Breast epithelium (tissue), 4 donors: ENCODE data around the gene DMRT1. TPM values are rescaled to one million over a fixed set of nuclear protein-coding genes. Genes with fewer than 3 reads are reported as not detected.
"Not testable (repeated sequence)": the region's sequence is repeated elsewhere in the genome, so short reads cannot be mapped to it uniquely, and the experiment has no call there.

Source experiments
- DNase-seq, 2 donors: peaks; one replicate each; pipeline ENCODE4 v3.0.0-alpha.2; 2019; ENCODE audit warnings: low spot score in 2 of 2
- H3K27ac ChIP-seq, 2 donors: fragments of 200-600 bp; sonication (generic) in 1 of 2; one replicate each; pipeline ENCODE4 v1.5.1; 2016 to 2019; ENCODE audit warnings: mild to moderate bottlenecking in 1 of 2
- H3K27me3 ChIP-seq, 2 donors: fragments of 200-600 bp; sonication (generic) in 1 of 2; one replicate each; pipeline versions ENCODE4 v1.5.1 to v1.6.0; 2017 to 2019; ENCODE audit warnings: control low read depth in 1 of 2, mild to moderate bottlenecking in 1 of 2
- H3K36me3 ChIP-seq: fragments of 200-600 bp; one replicate; pipeline ENCODE4 v1.5.1; 2019
- H3K4me1 ChIP-seq, 2 donors: fragments of 200-600 bp; sonication (generic); one replicate each; pipeline ENCODE4 v1.5.1; 2016 to 2019; ENCODE audit warnings: control low read depth in 1 of 2
- H3K4me3 ChIP-seq, 3 donors: fragments of 200-600 bp; sonication (generic); 1 replicate in 2 of 3; 2 replicates in 1 of 3; pipeline ENCODE4 v1.5.1; 2016 to 2019; ENCODE audit warnings: mild to moderate bottlenecking in 3 of 3, moderate library complexity in 2 of 3
- H3K9me3 ChIP-seq, 2 donors: fragments of 200-600 bp; sonication (generic) in 1 of 2; one replicate each; pipeline ENCODE4 v1.5.1; 2016 to 2019; ENCODE audit warnings: control low read depth in 1 of 2
- POLR2A ChIP-seq: fragments of 450-650 bp; IDR thresholded peaks from one replicate; pipeline ENCODE4 v1.6.1; 2016; ENCODE audit warnings: antibody characterized with exemption, mild to moderate bottlenecking, moderate library complexity
- POLR2AphosphoS5 ChIP-seq, 3 donors: sonication (generic); formaldehyde crosslinking; IDR thresholded peaks; one replicate each; pipeline ENCODE4 v1.6.1; 2017; ENCODE audit warnings: antibody characterized with exemption in 3 of 3
- intact Hi-C: fragments of 100-400 bp; cut with DNase I; formaldehyde crosslinking; loops from one replicate; pipeline ENCODE4 v1.15.1; 2023; ENCODE audit warnings: low total_unique reads
- total RNA-seq, 3 donors: library from RNA; depleted of rRNA; stranded (reverse); fragments of >200 nt; gene quantifications; one replicate each; pipeline ENCODE4 v1.1.0, GENCODE V29; 2016
- TF ChIP-seq, protein P1 (sequence below), 3 donors: fragments of 450-650 bp; IDR thresholded peaks; one replicate each; pipeline ENCODE4 v1.5.1; 2016 to 2017; ENCODE audit warnings: antibody characterized with exemption in 3 of 3, mild to moderate bottlenecking in 3 of 3, moderate library complexity in 3 of 3

DMRT1 gene
- total RNA-seq, 3 donors from 2014 or later = not detected

DNA sequence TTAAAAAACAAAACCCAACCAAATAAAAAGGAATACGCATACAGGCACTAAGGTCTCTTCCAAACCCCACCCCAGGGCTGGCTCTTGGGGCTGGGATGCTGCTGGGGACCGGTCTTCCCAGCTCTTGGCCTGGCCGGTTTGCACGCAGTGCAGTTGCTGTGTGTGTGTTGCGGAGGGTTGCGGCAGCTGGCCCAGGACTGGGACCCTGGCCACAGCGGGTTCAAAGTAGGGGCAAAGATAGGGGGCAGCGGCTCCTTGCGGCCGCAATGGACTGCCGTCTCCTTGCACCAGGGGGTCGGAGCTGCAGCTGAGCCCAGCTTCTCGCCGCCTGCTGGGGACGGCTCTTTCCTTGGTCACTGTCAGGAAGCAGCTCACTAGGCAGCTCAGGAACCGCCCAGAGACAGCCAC, 140.0 kb downstream of the DMRT1 start:
- no peaks in the 10 kb centered on the region for H3K9me3 ChIP-seq
- H3K4me1 ChIP-seq = peaks cover 0 to 5% of the 10 kb centered on the region in 2 donors
- H3K27ac ChIP-seq = peak overlapping the region in 1 of 2 donors; percentile 63
- no peaks in the 10 kb centered on the region for H3K36me3 ChIP-seq
- H3K27me3 ChIP-seq = peaks cover 5 to 81% of the 10 kb centered on the region in 2 donors
- DNase-seq = no peak
- intact Hi-C loops = no loop called here
- H3K4me3 ChIP-seq = no peak overlapping the region
- TF ChIP-seq POLR2AphosphoS5 (IDR thresholded peaks at IDR 0.05) (no peak), POLR2A (no peak)
- TF ChIP-seq, protein P1, sequence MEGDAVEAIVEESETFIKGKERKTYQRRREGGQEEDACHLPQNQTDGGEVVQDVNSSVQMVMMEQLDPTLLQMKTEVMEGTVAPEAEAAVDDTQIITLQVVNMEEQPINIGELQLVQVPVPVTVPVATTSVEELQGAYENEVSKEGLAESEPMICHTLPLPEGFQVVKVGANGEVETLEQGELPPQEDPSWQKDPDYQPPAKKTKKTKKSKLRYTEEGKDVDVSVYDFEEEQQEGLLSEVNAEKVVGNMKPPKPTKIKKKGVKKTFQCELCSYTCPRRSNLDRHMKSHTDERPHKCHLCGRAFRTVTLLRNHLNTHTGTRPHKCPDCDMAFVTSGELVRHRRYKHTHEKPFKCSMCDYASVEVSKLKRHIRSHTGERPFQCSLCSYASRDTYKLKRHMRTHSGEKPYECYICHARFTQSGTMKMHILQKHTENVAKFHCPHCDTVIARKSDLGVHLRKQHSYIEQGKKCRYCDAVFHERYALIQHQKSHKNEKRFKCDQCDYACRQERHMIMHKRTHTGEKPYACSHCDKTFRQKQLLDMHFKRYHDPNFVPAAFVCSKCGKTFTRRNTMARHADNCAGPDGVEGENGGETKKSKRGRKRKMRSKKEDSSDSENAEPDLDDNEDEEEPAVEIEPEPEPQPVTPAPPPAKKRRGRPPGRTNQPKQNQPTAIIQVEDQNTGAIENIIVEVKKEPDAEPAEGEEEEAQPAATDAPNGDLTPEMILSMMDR (IDR thresholded peaks at IDR 0.05) = no peak

DNA sequence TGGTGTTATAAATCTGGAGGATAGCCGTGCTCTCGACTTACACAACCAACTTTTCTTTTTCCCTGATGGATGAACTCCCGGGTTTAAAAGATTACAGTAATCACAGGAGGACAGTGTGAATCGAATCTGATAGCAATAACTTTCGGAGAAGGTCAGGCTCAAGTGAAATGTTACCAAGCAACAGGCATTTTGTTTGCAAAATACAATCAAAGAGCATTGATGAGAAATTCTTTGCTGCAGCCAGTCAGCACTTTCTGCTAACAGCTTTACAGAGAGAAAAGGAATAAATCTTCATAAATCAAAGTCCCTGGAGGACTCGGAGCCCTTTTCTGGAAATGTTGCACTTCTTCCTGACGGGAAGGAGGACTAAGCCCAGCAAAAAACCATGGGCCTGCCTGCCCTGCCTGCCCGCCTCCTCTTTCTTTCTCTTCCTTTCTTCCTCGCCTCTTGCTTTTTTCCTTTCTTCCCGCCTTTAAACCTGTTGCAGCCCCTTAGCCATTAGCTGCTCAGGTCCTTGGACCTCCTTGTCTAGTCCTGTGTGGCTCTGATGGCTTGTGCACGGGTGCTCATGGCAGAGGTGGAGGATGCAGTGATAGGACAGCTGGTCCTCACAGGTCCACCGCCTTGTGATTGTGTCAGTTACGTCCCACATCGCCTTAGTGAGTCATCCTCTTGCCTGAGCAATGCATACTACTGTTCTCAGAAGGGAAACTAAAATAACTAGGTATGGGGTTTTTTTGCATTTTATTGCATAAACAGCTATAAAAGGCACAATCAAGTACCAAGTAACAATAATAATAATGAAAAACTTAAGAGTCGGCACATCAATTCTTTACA, 141.1 kb downstream of the DMRT1 start:
- H3K27me3 ChIP-seq = peaks cover 0 to 75% of the 10 kb centered on the region in 2 donors
- H3K9me3 ChIP-seq = no peaks in the 10 kb centered on the region
- H3K4me3 ChIP-seq = no peak overlapping the region
- no peak for DNase-seq
- H3K4me1 ChIP-seq = no peaks in the 10 kb centered on the region
- TF ChIP-seq, protein P1 (IDR thresholded peaks at IDR 0.05) = no peak
- no peak for TF ChIP-seq POLR2A
- TF ChIP-seq POLR2AphosphoS5 (IDR thresholded peaks at IDR 0.05) = no peak
- peak overlapping the region in 1 of 2 donors; percentile 63 for H3K27ac ChIP-seq
- intact Hi-C loops = no loop called here
- no peaks in the 10 kb centered on the region for H3K36me3 ChIP-seq

DNA sequence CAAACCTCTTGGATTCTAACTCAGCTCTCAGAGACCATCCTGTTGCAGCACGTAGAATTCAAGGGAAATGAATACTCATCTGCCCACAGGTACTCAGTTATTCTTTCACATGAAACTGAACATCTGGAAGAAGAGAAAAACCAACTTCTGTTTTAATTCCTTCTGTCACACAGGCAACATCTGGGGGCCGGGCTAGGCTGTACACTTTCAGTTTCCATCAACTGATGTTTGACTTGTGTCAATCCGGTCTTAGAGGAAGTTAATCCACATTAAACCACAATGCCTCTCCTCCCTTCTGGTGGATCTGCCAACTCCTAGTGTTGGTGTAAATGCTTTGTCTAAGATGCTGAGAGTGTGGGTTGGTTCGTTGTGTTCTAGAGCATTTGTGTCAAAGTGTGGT, 152.5 kb downstream of the DMRT1 start:
- DNase-seq = no peak
- Histone ChIP-seq H3K4me3 (no peak overlapping the region), H3K9me3 (peaks cover 0 to 6% of the 10 kb centered on the region in 2 donors), H3K36me3 (no peaks in the 10 kb centered on the region), H3K27ac (no peak overlapping the region), H3K27me3 (peaks cover 0 to 16% of the 10 kb centered on the region in 2 donors), H3K4me1 (no peaks in the 10 kb centered on the region)
- intact Hi-C loops = no loop called here
- no peak for TF ChIP-seq POLR2A
- TF ChIP-seq POLR2AphosphoS5 (IDR thresholded peaks at IDR 0.05) = no peak
- TF ChIP-seq, protein P1 (IDR thresholded peaks at IDR 0.05) = no peak

DNA sequence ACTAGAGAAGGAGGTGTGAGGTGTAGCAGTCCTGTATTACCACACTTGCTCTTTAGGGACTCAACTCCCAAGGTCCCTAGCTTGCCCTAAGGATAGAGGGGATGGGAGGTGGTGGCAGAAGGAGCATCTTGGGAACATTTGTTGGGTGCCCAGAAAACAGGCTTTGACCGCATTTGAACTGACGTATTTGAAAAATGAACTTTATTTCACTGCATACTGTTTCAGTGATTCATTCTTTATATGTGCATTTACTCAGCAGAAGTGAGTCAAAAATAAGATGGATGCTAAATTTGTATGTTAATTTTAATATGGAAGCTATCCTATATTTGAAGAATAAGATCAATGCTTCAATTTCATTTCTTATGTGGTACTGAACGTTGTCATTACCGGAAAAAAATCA, 153.7 kb downstream of the DMRT1 start:
- TF ChIP-seq POLR2A (no peak), POLR2AphosphoS5 (IDR thresholded peaks at IDR 0.05) (no peak)
- TF ChIP-seq, protein P1 (IDR thresholded peaks at IDR 0.05) = no peak
- intact Hi-C loops = no loop called here

DNA sequence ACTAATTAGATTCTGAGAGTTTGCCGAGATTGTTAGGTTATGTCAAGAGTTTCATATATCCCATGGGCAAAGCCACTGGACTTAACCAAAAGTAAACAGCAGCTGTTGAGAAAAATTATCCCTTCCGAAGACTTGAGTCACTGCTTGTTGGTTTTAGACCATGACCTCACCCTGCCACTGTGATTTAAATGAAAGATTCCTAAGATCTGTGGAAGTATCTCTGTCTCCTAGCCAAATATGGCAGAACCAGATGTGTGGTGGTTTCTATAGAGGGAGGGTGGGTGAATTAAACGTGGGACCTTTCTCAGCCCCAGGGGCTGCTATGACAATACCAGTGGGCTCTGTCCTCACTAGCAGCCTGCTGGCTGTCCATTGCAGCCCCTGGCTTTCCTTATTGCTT, 154.3 kb downstream of the DMRT1 start:
- Histone ChIP-seq H3K27me3 (peaks cover 0 to 6% of the 10 kb centered on the region in 2 donors), H3K27ac (peak overlapping the region in 1 of 2 donors; percentile 26), H3K36me3 (no peaks in the 10 kb centered on the region), H3K4me1 (no peaks in the 10 kb centered on the region), H3K4me3 (no peak overlapping the region), H3K9me3 (peaks cover 0 to 6% of the 10 kb centered on the region in 2 donors)
- intact Hi-C loops = no loop called here
- TF ChIP-seq, protein P1 (IDR thresholded peaks at IDR 0.05) = no peak
- TF ChIP-seq POLR2A = no peak
- TF ChIP-seq POLR2AphosphoS5 (IDR thresholded peaks at IDR 0.05) = no peak
- DNase-seq = no peak

More for the DNA sequence above, 153.7 kb downstream of the DMRT1 start:
- no peak for DNase-seq
- Histone ChIP-seq H3K36me3 (no peaks in the 10 kb centered on the region), H3K27ac (peak overlapping the region in 1 of 2 donors; percentile 26), H3K27me3 (peaks cover 0 to 12% of the 10 kb centered on the region in 2 donors), H3K4me3 (no peak overlapping the region), H3K9me3 (peaks cover 0 to 6% of the 10 kb centered on the region in 2 donors), H3K4me1 (no peaks in the 10 kb centered on the region)

DNA sequence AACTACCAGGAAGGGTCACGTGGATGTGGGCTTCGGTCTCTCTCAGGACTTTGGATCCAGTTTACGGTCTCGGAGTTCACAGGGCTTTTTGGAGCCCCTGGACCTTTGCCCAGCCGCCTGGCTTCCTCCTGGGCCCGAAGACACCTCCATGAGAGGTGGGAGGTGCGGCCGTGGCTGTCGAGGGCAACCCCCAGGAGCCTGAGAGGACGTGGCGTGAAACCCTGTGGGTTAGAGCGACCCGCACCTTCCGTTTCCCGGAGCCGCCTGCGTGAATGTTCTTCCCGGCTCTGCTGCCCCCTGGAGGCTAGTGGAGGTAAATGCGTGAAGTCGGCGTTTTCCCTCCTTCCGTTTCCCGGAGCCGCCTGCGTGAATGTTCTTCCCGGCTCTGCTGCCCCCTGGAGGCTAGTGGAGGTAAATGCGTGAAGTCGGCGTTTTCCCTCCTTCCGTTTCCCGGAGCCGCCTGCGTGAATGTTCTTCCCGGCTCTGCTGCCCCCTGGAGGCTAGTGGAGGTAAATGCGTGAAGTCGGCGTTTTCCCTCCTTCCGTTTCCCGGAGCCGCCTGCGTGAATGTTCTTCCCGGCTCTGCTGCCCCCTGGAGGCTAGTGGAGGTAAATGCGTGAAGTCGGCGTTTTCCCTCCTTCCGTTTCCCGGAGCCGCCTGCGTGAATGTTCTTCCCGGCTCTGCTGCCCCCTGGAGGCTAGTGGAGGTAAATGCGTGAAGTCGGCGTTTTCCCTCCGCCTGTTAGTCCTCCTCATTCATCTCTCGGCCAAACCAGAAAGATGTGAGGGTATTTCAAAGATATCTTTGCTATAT, 157.0 kb downstream of the DMRT1 start:
- H3K27me3 ChIP-seq, H3K4me3 ChIP-seq, H3K27ac ChIP-seq, DNase-seq, intact Hi-C loops, H3K4me1 ChIP-seq, H3K36me3 ChIP-seq, H3K9me3 ChIP-seq: not testable (repeated sequence)
